PC-3 (cell line): ENCODE results near the gene CST6. TPM values are rescaled to one million over a fixed set of nuclear protein-coding genes. Genes with fewer than 3 reads are reported as not detected.

Source experiments
- ATAC-seq: fragments of 200-7000 bp; cut with Tn5 transposase; 2 replicates; pipeline ENCODE4 v1.9.1; 2020; ENCODE audit warnings: mild to moderate bottlenecking, moderate library complexity
- BruUV-seq: library from RNA; stranded (reverse); fragments of 400-500 nt; replicated peaks from 2 replicates; lab custom pipeline; 2021; lab: Mats Ljungman, UMichigan
- CTCF ChIA-PET: fragments of 300-600 bp; sonication (Branson Sonifier 250); formaldehyde crosslinking; loops from one replicate; lab custom pipeline; 2022; ENCODE audit warnings: antibody characterized with exemption; lab: Charles Lee
- POLR2A ChIA-PET: fragments of 300-600 bp; sonication (Branson Sonifier 250); formaldehyde crosslinking; loops from one replicate; lab custom pipeline; 2022; ENCODE audit warnings: antibody characterized with exemption; ENCODE audit not compliant: unreplicated experiment; lab: Charles Lee
- DNase-seq: peaks from one replicate; pipeline ENCODE4 v3.0.0-alpha.2; 2015
- H2AFZ ChIP-seq: fragments of 300-600 bp; sonication (generic); 2 replicates; pipeline ENCODE4 v1.6.0; 2016; ENCODE audit warnings: antibody characterized with exemption, low read length
- H3F3A ChIP-seq: fragments of 300-600 bp; sonication (generic); one replicate; pipeline ENCODE4 v1.6.0; 2017; ENCODE audit warnings: antibody characterized with exemption, low read length, control low read depth, mild to moderate bottlenecking; ENCODE audit not compliant: unreplicated experiment
- H3K27ac ChIP-seq: fragments of 300-600 bp; sonication (generic); 2 replicates; pipeline ENCODE4 v1.5.1; 2016; ENCODE audit warnings: mild to moderate bottlenecking, low read length
- H3K27me3 ChIP-seq: fragments of 300-600 bp; sonication (generic); 2 replicates; pipeline ENCODE4 v1.6.1; 2016; ENCODE audit warnings: low read length, mixed read lengths
- H3K36me3 ChIP-seq: fragments of 300-600 bp; sonication (generic); 2 replicates; pipeline ENCODE4 v1.6.1; 2016; ENCODE audit warnings: low read depth, mixed run types, low read length, mixed read lengths
- H3K4me1 ChIP-seq: fragments of 300-600 bp; sonication (generic); 2 replicates; pipeline ENCODE4 v1.5.1; 2016; ENCODE audit warnings: low read length; ENCODE audit not compliant: insufficient read depth
- H3K4me2 ChIP-seq: fragments of 300-600 bp; sonication (generic); 2 replicates; pipeline ENCODE4 v1.6.0; 2016; ENCODE audit warnings: low read length
- H3K4me3 ChIP-seq: fragments of 300-600 bp; sonication (generic); 2 replicates; pipeline ENCODE4 v1.5.1; 2016; ENCODE audit warnings: mild to moderate bottlenecking, low read length, mixed read lengths
- H3K79me2 ChIP-seq: fragments of 300-600 bp; sonication (generic); 2 replicates; pipeline ENCODE4 v1.6.1; 2017; ENCODE audit warnings: low read length, mixed read lengths
- H3K9ac ChIP-seq: fragments of 300-600 bp; sonication (generic); 2 replicates; pipeline ENCODE4 v1.6.0; 2016; ENCODE audit warnings: mild to moderate bottlenecking, low read length
- H3K9me2 ChIP-seq: fragments of 300-600 bp; sonication (generic); replicated peaks from 2 replicates; pipeline ENCODE4 v1.6.1; 2016; ENCODE audit warnings: mixed run types, low read length, mixed read lengths
- H3K9me3 ChIP-seq: fragments of 300-600 bp; sonication (generic); 2 replicates; pipeline ENCODE4 v1.6.1; 2016; ENCODE audit warnings: low read length, mixed read lengths
- H4K20me1 ChIP-seq: fragments of 300-600 bp; sonication (generic); 2 replicates; pipeline ENCODE4 v1.6.1; 2016; ENCODE audit warnings: low read length, mixed read lengths
- EZH2 ChIP-seq: fragments of 300-600 bp; sonication (generic); IDR thresholded peaks from one replicate; pipeline ENCODE4 v1.6.1; 2017; ENCODE audit warnings: antibody characterized with exemption, mild to moderate bottlenecking, low read length; ENCODE audit not compliant: unreplicated experiment
- EZH2phosphoT487 ChIP-seq: fragments of 300-600 bp; sonication (generic); IDR thresholded peaks from 2 replicates; pipeline ENCODE4 v1.6.1; 2018; ENCODE audit warnings: mild to moderate bottlenecking, antibody characterized with exemption, low read length, borderline replicate concordance
- intact Hi-C: fragments of 100-400 bp; cut with micrococcal nuclease; formaldehyde crosslinking; loops from 2 replicates; pipeline ENCODE4 v1.9.0; 2023
- total RNA-seq: library from RNA; depleted of rRNA; stranded (reverse); fragments of >200 nt; gene quantifications from 2 replicates; pipeline ENCODE4 v1.2.3, GENCODE V29; 2014
- TF ChIP-seq, protein P1 (sequence below): fragments of 300-600 bp; sonication (generic); conservative IDR thresholded peaks from 2 replicates; pipeline ENCODE4 v1.5.1; 2017; ENCODE audit warnings: antibody characterized with exemption, low read depth, mild to moderate bottlenecking, low read length

Gene CST6
- total RNA-seq, 1 experiment from 2014 or later = 84.2 TPM

GRCh38 chr11:66050581-66051231 is 38.9 kb downstream of the CST6 start:
- POLR2A ChIA-PET = interaction anchor here (0.6 kb wide), 1 partner anchor 245 kb away, joined by 8 read pairs; no protein-coding TSS in a partner anchor
- BruUV-seq = no TSS peak

GRCh38 chr11:66051371-66051765 is 39.6 kb downstream of the CST6 start:
- CTCF ChIA-PET = interaction anchor here (0.7 kb wide), 1 partner anchor 208 kb away, joined by 3 read pairs; no protein-coding TSS in a partner anchor
- Histone ChIP-seq H2AFZ (peak overlapping the region; percentile 76), H3K36me3 (peaks cover 18% of the 10 kb centered on the region), H3K9me3 (no peaks in the 10 kb centered on the region), H3K9ac (peak overlapping the region; percentile 77), H3F3A (no peaks in the 10 kb centered on the region), H3K4me2 (peak overlapping the region; percentile 85), H3K4me1 (peaks cover 18% of the 10 kb centered on the region), H3K27ac (peak overlapping the region; percentile 49), H3K4me3 (peak overlapping the region; percentile 93), H3K27me3 (no peaks in the 10 kb centered on the region), H3K79me2 (peaks cover 37% of the 10 kb centered on the region), H3K9me2 (no peaks in the 10 kb centered on the region), H4K20me1 (no peaks in the 10 kb centered on the region)
- ATAC-seq (no peak), DNase-seq (no peak)
- POLR2A ChIA-PET = interaction anchor here (0.6 kb wide), 2 partner anchors 332 to 379 kb away, joined by 3 to 16 read pairs; no protein-coding TSS in a partner anchor
- TF ChIP-seq, protein P1, sequence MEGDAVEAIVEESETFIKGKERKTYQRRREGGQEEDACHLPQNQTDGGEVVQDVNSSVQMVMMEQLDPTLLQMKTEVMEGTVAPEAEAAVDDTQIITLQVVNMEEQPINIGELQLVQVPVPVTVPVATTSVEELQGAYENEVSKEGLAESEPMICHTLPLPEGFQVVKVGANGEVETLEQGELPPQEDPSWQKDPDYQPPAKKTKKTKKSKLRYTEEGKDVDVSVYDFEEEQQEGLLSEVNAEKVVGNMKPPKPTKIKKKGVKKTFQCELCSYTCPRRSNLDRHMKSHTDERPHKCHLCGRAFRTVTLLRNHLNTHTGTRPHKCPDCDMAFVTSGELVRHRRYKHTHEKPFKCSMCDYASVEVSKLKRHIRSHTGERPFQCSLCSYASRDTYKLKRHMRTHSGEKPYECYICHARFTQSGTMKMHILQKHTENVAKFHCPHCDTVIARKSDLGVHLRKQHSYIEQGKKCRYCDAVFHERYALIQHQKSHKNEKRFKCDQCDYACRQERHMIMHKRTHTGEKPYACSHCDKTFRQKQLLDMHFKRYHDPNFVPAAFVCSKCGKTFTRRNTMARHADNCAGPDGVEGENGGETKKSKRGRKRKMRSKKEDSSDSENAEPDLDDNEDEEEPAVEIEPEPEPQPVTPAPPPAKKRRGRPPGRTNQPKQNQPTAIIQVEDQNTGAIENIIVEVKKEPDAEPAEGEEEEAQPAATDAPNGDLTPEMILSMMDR = no peak
- TF ChIP-seq EZH2 (no peak), EZH2phosphoT487 (no peak)
- TSS peak; percentile 98 for BruUV-seq
- intact Hi-C loops = no loop called here

More at GRCh38 chr11:66050581-66051231, 38.9 kb downstream of the CST6 start:
- Histone ChIP-seq H4K20me1 (no peaks in the 10 kb centered on the region), H3K27ac (no peak overlapping the region), H3K27me3 (no peaks in the 10 kb centered on the region), H3K4me3 (0 out of 2 replicates have a peak overlapping the region, but pooled peaks have one; percentile 93), H3K36me3 (peaks cover 14% of the 10 kb centered on the region), H3F3A (no peaks in the 10 kb centered on the region), H3K79me2 (peaks cover 34% of the 10 kb centered on the region), H2AFZ (no peak overlapping the region), H3K9me3 (no peaks in the 10 kb centered on the region), H3K9ac (no peak overlapping the region), H3K4me2 (peak overlapping the region; percentile 85), H3K9me2 (no peaks in the 10 kb centered on the region), H3K4me1 (peaks cover 18% of the 10 kb centered on the region)
- intact Hi-C loops = no loop called here
- TF ChIP-seq, protein P1 = no peak
- no peak for TF ChIP-seq EZH2
- TF ChIP-seq EZH2phosphoT487 = no peak
- CTCF ChIA-PET = no interaction called here
- DNase-seq (no peak), ATAC-seq (no peak)
